Gastrocnemius medialis (tissue), 4 donors: ENCODE data around the gene VSIG2. TPM values are rescaled to one million over a fixed set of nuclear protein-coding genes. Genes with fewer than 3 reads are reported as not detected.

Experiments used
- ATAC-seq, 2 donors: fragments of 150-250 bp; one replicate each; pipeline ENCODE4 v1.9.1; 2016
- DNase-seq, 2 donors: peaks; one replicate each; pipeline ENCODE4 v3.0.0-alpha.2; 2019
- H3K27ac ChIP-seq, 4 donors: fragments of 200-600 bp; sonication (generic); 1 replicate in 1 of 4; 2 replicates in 3 of 4; pipeline ENCODE4 v1.5.1; 2016 to 2018; ENCODE audit warnings: mild to moderate bottlenecking in 2 of 4, moderate library complexity in 1 of 4
- H3K27me3 ChIP-seq, 3 donors: fragments of 200-600 bp; sonication (generic) in 2 of 3; 1 replicate in 1 of 3; 2 replicates in 2 of 3; pipeline versions ENCODE4 v1.5.1 to v1.6.0; 2016 to 2019; ENCODE audit warnings: mild to moderate bottlenecking in 1 of 3, moderate library complexity in 1 of 3
- H3K36me3 ChIP-seq, 2 donors: fragments of 200-600 bp; sonication (generic) in 1 of 2; one replicate each; pipeline ENCODE4 v1.5.1; 2017 to 2018
- H3K4me1 ChIP-seq, 2 donors: fragments of 200-600 bp; sonication (generic) in 1 of 2; one replicate each; pipeline ENCODE4 v1.5.1; 2016 to 2017; ENCODE audit warnings: mild to moderate bottlenecking in 2 of 2
- H3K4me3 ChIP-seq, 4 donors: fragments of 200-600 bp; sonication (generic) in 3 of 4; 1 replicate in 1 of 4; 2 replicates in 3 of 4; pipeline ENCODE4 v1.5.1; 2016 to 2019; ENCODE audit warnings: mild to moderate bottlenecking in 2 of 4
- H3K9me3 ChIP-seq, 3 donors: fragments of 200-600 bp; sonication (generic) in 2 of 3; 1 replicate in 1 of 3; 2 replicates in 2 of 3; pipeline ENCODE4 v1.5.1; 2016 to 2019
- CTCF ChIP-seq, 5 experiments: fragments of 450-650 bp in 3 of 5; fragments of 200-600 bp in 2 of 5; sonication (generic) in 2 of 5; IDR thresholded peaks in 4 of 5; conservative IDR thresholded peaks in 1 of 5; 1 replicate in 4 of 5; 2 replicates in 1 of 5; pipeline ENCODE4 v1.5.1; 2016 to 2019; ENCODE audit warnings: antibody characterized with exemption in 5 of 5, mild to moderate bottlenecking in 3 of 5, moderate library complexity in 3 of 5
- POLR2A ChIP-seq, 2 donors: fragments of 450-650 bp; IDR thresholded peaks; one replicate each; pipeline ENCODE4 v1.6.1; 2017; ENCODE audit warnings: antibody characterized with exemption in 2 of 2, mild to moderate bottlenecking in 2 of 2, moderate library complexity in 2 of 2
- in situ Hi-C, 4 donors: fragments of 200-750 bp; cut with MboI; loops; one replicate each; pipeline versions ENCODE4 v1.15.0 to v1.8.0; 2017; ENCODE audit warnings: low sequenced_read_pairs in 4 of 4
- intact Hi-C: fragments of 100-400 bp; cut with DNase I; formaldehyde crosslinking; loops from one replicate; pipeline ENCODE4 v1.15.1; 2023; ENCODE audit warnings: low total_unique reads
- total RNA-seq, 4 donors: library from RNA; depleted of rRNA; stranded (reverse); fragments of >200 nt; gene quantifications; one replicate each; pipeline versions ENCODE4 v1.1.0 to v1.2.3, GENCODE V29; 2016

The VSIG2 gene
- total RNA-seq, 4 donors from 2014 or later = 0.29 to 0.46 TPM; not detected in 2

- DNase-seq (no peak), ATAC-seq (no peak)
- Histone ChIP-seq H3K36me3 (peaks cover 0 to 3% of the 10 kb centered on the region in 2 donors), H3K27ac (no peak overlapping the region), H3K4me1 (peaks cover 3 to 6% of the 10 kb centered on the region in 2 donors), H3K27me3 (peaks cover 34 to 50% (median 48%) of the 10 kb centered on the region in 3 donors), H3K4me3 (no peak overlapping the region), H3K9me3 (no peaks in the 10 kb centered on the region)
- no peak for TF ChIP-seq POLR2A (IDR thresholded peaks at IDR 0.05)
- no peak for TF ChIP-seq CTCF (IDR thresholded peaks at IDR 0.05 in 4 of 5, conservative IDR thresholded peaks at IDR 0.05 in 1 of 5)
- intact Hi-C loops (no loop called here), in situ Hi-C loops (no loop called here)
Observed at GRCh38 chr11:124753205-124753604, 1.1 kb upstream of the VSIG2 start.

- TF ChIP-seq POLR2A (IDR thresholded peaks at IDR 0.05) = no peak
- TF ChIP-seq CTCF (IDR thresholded peaks at IDR 0.05 in 4 of 5, conservative IDR thresholded peaks at IDR 0.05 in 1 of 5) = no peak
- Histone ChIP-seq H3K36me3 (peaks cover 0 to 3% of the 10 kb centered on the region in 2 donors), H3K27ac (no peak overlapping the region), H3K9me3 (no peaks in the 10 kb centered on the region), H3K27me3 (peaks cover 27 to 50% (median 42%) of the 10 kb centered on the region in 3 donors), H3K4me3 (no peak overlapping the region), H3K4me1 (peaks cover 0 to 3% of the 10 kb centered on the region in 2 donors)
- no peak for ATAC-seq
- no peak for DNase-seq
- intact Hi-C loops = no loop called here
- in situ Hi-C loops = no loop called here
Observed at GRCh38 chr11:124752471-124753102, 532 bp upstream of the VSIG2 start.

GRCh38 chr11:124751391-124751740, 689 bp downstream of the VSIG2 start:
- H3K36me3 ChIP-seq = peaks cover 0 to 3% of the 10 kb centered on the region in 2 donors
- ATAC-seq = no peak
- in situ Hi-C loops (no loop called here), intact Hi-C loops (no loop called here)
- no peaks in the 10 kb centered on the region for H3K9me3 ChIP-seq
- peaks cover 23 to 48% (median 37%) of the 10 kb centered on the region in 3 donors for H3K27me3 ChIP-seq
- no peak overlapping the region for H3K4me3 ChIP-seq
- TF ChIP-seq POLR2A (IDR thresholded peaks at IDR 0.05) (no peak), CTCF (IDR thresholded peaks at IDR 0.05 in 4 of 5, conservative IDR thresholded peaks at IDR 0.05 in 1 of 5) (no peak)
- no peak for DNase-seq
- peaks cover 0 to 4% of the 10 kb centered on the region in 2 donors for H3K4me1 ChIP-seq
- H3K27ac ChIP-seq = no peak overlapping the region

GRCh38 chr11:124749912-124750311, 2.1 kb downstream of the VSIG2 start:
- intact Hi-C loops = loop anchor here (5.0 kb wide), 1 partner anchor 78 kb away; the partner anchor contains the start of genes SIAE and SPA17
- Histone ChIP-seq H3K4me3 (no peak overlapping the region), H3K9me3 (no peaks in the 10 kb centered on the region), H3K4me1 (peaks cover 0 to 12% of the 10 kb centered on the region in 2 donors), H3K36me3 (peaks cover 0 to 3% of the 10 kb centered on the region in 2 donors), H3K27me3 (peaks cover 32 to 59% (median 52%) of the 10 kb centered on the region in 3 donors), H3K27ac (no peak overlapping the region)
- in situ Hi-C loops = no loop called here
- DNase-seq (no peak), ATAC-seq (no peak)
- TF ChIP-seq CTCF (IDR thresholded peaks at IDR 0.05 in 4 of 5, conservative IDR thresholded peaks at IDR 0.05 in 1 of 5) (no peak), POLR2A (IDR thresholded peaks at IDR 0.05) (no peak)
